PC-9 (cell line): ENCODE data around the gene EVL.

Experiments
- CTCF ChIP-seq: fragments of 200-600 bp; sonication (generic); conservative IDR thresholded peaks from 2 replicates; pipeline ENCODE4 v1.6.1; 2017; ENCODE audit warnings: mixed run types, antibody characterized with exemption, mild to moderate bottlenecking, moderate library complexity
- EZH2 ChIP-seq: fragments of 200-600 bp; sonication (generic); IDR thresholded peaks from 2 replicates; pipeline ENCODE4 v1.8.0; 2017; ENCODE audit warnings: antibody characterized with exemption, low read depth

DNA sequence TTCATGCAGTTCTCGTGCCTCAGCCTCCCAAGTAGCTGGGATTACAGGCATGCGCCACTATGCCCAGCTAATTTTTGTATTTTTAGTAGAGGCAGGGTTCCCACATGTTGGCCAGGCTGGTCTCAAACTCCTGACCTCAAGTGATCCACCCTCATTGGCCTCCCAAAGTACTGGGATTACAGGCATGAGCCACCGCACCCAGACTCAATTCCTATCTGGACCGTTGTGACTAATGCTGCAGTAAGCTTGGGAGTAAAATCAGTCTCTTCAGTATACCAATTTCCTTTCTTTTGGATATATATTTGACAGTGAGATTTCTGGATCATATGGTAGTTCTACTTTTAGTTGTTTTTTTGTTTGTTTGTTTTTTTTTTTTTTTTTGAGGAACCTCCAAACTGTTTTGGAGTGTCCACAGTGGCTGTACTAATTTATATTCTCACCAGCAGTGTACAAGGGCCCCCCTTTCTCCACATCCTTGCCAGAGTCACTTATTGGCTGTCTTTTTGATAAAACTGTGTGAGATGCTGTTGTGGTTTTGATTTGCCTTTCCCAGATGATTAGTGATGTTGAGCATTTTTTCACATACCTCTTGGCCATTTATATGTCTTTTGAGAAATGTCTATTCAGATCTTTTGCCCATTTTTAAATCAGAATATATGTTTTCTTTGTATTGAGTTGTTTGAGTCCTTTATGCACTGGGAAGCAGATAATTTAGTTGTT lies 37.3 kb upstream of the EVL start:
- TF ChIP-seq CTCF: no peak
- no peak for TF ChIP-seq EZH2
